Hepatocyte (in vitro differentiated cells): ENCODE measurements around the gene PCDH10.

Source experiments
- CTCF ChIP-seq: fragments of 200-600 bp; sonication (generic); IDR thresholded peaks from 2 replicates; pipeline ENCODE4 v1.5.1; 2016; ENCODE audit warnings: antibody characterized with exemption, mild to moderate bottlenecking; ENCODE audit not compliant: poor library complexity
- EZH2 ChIP-seq: fragments of 200-600 bp; sonication (generic); IDR thresholded peaks from 2 replicates; pipeline ENCODE4 v1.6.1; 2016; ENCODE audit warnings: antibody characterized with exemption, mild to moderate bottlenecking, borderline replicate concordance
- EZH2phosphoT487 ChIP-seq: fragments of 200-600 bp; sonication (generic); IDR thresholded peaks from one replicate; pipeline ENCODE4 v1.6.1; 2018; ENCODE audit warnings: antibody characterized with exemption, mild to moderate bottlenecking, low read depth, moderate library complexity; ENCODE audit not compliant: unreplicated experiment, severe bottlenecking

DNA sequence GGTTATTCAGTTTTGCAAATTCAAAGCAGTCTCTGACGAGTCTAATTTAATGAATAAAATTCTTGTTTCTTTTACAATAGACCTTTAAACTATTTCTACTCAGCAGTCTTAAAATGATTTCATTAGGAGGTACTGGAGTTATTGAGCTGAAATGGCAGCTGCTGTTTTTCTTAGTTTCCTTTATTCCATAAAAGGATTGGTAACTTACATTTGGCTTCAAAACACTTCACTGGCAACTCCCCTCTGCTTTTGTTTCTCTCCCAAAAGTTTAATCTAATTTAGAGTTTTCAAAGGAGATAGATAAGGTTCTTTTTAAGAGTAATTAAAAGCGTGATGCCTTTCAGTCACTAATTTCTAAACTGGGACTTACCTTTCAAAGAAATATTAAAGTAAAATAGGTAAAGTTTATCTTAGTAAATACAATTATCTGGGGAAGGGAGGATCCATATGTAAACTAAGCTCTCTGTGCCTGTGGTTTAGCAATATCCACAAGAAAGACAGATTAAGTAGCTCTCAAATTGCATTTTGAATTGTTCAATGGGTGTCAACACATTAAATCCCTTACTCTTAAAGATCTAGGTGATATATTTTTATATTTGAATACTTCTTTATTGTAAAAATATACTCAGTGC lies 17.1 kb upstream of the PCDH10 start:
- TF ChIP-seq EZH2, result no peak
- no peak for TF ChIP-seq CTCF
- no peak for TF ChIP-seq EZH2phosphoT487
